CD4-positive, alpha-beta T cell treated with Interleukin-4 for 4 hours (primary cell): Measurements from ENCODE around the gene GCNT2.
"Not testable (repeated sequence)": the region's sequence is repeated elsewhere in the genome, so short reads cannot be mapped to it uniquely, and the experiment has no call there.

Source experiments
- DNase-seq: peaks from one replicate; pipeline ENCODE4 v3.0.0-alpha.2; 2020

The GCNT2 gene

DNA sequence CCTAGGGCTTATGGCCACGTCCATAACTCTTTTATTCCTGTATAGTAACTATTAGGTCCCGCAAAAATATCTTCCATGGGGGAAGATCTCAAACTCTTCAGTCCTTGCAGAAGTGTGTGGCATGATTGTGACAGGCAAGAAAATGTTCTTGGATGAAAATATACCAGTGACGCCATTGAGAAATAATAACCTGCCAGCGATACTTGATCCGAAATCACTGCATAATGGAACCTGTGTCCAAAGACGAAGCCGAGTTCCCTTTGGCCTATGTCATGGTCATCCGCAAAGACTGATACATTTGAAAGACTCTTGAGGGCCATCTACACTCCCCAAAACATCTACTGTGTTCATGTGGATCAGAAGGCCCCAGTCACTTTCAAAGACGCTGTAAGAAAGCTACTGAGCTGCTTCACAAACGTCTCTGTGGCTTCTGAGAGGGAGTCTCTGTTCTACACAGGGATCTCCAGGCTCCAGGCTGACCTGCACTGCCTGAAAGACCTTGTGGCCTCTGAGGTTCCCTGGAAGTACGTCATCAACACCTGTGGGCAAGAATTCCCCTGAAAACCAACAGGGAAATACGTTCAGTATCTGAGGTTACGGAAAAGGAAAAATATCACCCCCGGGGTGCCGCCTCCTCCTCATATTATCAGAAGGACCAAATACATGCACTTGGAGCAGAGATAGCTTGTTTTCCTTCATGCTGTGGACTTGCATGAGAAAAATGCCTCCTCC is 6.9 kb upstream of the GCNT2 start:
- DNase-seq, result no peak

DNA sequence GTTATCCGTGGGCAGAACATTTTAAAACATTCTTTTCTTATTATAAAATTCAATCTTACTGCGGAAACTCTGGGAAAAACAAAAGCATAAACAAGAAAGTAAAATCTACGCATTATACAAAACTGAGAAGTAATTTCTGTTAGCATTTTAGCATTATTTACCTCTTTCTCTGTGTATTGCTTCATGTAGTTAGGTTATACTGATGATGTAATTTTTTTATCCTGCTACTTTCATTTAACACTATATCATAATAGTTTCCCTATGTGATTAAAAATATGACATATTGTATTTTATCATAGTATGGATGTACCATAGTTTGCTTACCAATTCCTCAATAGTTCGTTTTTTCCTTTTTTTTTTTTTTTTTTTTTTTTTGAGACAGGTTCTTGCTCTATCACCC is 4.2 kb upstream of the GCNT2 start:
- no peak for DNase-seq

DNA sequence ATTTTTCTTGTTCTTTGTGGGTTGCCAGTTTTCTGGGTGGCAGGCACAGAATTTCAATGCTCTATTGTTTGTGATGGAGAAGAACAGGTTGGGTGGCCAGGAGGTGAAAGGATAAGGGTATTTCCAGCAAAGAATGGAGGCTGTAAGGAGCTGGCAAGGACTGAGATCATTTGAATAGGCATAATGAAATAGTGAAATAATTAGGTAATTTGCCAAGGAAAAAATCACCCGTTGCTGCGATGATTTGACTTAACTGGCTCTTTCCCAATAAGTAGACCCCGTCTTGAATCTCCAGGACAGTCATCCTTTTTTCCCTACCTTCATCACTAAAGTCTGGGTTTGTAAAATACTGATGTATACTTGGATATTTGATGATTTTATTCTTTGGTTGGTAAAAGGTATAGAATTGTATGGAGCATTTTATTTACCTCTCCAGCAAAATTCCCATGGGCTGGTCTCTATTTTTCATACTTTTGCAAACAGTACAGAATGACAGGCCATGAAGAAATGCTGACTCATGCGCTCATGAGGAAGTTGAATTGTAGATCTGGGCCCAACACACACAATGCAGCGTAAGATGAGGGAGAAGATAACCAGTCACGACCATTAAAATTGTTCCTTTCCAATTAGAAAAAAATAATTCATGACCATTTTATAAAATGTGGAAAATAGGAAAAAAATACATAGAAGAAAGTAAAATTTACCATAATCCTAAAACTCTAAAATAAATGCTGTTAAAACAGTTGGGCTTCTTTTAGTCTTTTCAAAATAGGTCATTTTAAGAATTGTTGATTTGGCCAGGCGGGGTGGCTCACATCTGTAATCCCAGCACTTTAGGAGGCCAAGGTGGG is 2.4 kb upstream of the GCNT2 start:
- no peak for DNase-seq

DNA sequence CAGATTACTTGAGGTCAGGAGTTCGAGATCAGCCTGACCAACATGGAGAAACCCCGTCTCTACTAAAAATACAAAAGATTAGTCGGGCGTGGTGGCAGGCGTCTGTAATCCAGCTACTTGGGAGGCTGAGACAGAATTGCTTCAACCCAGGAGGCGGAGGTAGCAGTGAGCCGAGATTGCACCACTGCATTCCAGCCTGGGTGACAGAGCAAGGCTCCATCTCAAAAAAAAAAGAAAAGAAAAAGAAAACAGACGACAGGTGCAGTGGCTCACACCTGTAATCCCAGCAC is 1.8 kb upstream of the GCNT2 start:
- not testable (repeated sequence) for DNase-seq

DNA sequence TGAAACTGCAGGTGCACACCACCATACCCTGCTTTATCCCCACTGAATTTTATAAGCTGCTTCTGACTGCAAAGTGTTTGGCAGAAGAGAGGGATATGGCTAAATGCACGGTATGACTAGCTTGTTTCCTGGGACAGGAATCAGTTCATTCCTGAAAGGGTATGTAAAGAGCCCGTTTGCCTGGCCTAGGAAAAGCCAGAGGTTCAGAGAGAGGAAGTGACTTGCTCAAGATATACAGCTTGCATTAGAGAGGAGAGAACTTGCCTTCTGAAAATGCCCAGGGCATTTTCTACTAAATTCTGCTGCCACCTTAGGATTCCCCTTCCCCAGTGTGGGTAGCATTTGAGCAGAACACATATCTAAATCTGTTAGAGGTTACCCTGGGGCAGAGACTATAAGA is 683 bp upstream of the GCNT2 start:
- DNase-seq, result no peak

DNA sequence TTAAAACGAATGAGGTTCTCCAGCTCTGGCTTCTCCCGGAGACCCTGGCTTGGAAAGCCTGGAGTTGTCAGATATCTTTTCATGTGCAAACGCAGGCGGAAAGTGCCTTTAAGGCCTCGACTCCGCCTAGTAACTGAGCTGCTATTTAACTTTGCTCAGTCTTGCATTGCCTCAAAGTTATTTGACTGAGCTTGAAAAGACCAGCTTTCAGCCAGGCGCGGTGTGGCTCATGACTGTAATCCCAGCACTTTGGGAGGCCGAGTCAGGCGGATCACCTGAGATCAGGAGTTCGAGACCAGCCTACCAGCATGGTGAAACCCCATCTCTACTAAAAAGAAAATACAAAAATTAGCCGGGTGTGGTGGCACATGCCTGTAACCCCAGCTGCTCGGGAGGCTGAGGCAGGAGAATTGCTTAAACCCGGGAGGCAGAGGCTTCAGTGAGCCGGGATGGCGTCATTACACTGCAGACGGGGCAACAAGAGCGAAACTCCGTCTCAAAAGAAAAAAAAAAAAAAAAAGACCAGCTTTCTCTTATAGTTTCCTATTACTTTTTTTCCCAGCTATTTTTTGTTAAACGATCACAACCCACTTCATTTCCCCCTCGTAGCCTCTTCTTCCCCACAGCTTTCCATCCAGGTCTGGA is 1.9 kb downstream of the GCNT2 start:
- DNase-seq, result no peak

DNA sequence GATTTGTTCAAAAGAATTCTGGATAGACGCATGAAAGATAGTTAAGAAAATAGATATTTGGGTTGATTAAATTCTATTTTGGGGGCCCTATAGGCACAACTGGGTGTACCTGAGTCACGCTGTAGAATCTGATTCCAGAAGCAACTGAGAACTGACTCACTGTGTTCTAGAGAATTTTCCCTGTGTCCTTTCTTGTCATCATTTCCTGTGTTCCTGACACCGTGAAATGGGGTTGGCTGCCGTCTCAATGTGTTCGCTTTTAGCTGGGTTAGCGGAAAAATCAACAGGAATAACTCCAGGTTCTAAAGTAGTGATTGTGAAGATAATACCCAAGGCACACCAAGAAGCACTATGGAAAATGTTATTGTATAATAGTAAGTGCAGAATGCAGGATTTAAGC is 5.0 kb downstream of the GCNT2 start:
- DNase-seq, result no peak

DNA sequence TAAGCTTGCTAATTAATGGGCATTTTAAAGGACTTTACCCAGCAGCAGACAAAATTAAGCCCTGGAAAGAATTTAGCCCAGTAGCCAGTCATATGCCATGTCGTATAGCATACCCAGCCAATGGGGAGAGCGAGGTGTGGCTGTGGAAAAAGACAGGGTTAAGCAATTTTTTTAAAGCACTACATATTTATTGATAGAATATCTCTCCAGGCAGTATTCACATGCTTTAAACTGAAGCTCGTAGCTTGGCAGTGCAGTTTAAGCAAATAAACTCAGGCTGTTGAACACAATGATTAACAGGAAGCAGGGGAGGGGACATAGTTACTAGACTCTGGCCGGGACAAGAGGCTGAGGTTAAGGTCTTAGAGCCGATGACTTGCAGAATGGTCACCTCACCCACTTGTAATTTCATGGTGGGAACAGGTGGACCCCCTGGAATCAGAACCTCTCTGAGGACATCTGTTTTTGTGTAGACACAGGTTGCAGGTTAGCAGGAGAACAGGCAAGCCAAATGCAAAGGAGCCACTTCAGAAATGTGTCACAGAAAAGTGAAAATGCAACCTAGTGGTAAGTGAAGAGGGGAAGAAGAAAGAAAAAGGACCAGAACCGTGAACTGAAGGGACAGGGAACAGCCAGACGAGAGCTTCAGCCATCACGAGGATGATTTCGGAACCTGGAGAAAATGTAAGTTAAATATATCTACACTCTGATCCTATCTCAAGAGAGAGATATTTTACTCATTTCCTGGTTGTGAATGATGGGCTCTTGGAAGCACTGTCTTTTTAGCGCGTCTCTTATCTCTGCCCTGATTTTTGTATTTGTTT is 7.2 kb downstream of the GCNT2 start:
- DNase-seq, result no peak

DNA sequence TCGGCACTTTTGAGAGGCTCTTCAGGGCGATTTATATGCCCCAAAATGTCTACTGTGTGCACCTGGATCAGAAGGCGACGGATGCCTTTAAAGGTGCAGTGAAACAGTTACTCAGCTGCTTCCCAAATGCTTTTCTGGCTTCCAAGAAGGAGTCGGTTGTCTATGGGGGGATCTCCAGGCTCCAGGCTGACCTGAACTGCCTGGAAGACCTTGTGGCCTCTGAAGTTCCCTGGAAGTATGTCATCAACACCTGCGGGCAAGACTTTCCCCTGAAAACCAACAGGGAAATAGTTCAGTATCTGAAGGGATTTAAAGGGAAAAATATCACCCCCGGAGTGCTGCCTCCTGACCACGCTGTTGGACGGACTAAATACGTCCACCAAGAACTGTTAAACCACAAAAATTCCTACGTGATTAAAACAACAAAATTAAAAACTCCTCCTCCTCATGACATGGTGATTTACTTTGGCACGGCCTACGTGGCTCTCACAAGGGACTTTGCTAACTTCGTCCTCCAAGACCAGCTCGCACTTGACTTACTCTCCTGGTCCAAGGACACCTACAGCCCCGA is 8.2 kb downstream of the GCNT2 start:
- no peak for DNase-seq

DNA sequence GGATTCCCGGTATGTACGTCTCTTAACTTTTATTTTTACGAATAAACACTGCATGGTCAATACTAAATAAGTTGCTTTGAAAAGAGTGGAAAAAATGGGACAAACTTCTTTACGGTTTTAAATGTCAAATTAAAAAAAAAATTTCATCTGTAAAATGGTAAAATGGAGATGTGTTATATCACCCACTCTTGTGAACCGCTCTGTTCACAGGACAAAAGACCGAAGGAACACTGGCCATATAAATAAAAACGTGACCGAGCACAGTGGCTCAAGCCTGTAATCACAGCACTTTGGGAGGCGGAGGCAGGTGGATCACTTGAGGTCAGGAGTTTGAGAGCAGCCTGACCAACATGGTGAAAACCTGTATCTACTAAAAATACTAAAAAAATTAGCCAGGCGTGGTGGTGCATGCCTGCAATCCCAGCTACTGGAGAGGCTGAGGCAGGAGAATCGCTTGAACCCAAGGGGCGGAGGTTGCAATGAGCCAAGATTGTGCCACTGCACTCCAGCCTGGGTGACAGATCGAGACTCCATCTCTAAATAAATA is 8.8 kb downstream of the GCNT2 start:
- DNase-seq, result not testable (repeated sequence)

DNA sequence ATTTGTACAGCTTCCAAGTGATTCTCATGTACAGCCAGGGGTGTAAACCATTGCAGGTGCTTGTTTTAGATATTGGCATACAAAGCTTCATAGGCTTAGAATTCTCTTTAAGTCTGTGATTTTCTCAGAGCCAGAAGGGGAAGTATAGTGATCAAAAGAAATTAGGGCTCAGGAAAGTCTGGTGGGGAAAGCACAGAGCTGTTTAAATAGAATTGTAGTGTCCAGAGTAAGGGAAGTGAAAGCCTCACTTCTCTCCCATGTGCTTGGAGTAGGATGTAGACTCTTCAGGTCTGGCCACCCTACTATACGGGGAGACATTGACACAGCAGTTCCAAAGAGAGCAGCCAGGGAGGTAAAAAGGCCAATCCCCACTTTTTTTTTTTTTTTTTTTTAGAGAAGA is 10.4 kb downstream of the GCNT2 start:
- DNase-seq, result no peak

DNA sequence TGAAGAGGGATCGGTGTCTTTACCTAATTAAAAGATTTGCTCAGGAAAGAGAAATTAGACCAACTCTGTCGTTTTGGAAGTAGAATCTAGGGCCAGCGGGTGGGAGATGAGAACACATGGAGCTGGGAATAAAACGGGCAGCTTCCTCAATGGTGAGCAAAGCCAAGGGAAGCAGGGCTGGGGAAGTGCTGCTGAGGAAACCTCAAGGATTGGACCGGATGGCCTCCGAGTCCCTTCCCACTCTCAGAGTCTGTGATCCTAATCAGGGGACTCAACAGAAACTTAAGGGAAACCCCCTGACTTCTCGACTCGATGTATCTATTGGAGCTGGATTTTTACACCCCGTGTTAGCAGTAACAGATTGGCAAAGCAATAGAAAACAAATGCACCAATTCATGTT is 10.8 kb downstream of the GCNT2 start:
- no peak for DNase-seq

DNA sequence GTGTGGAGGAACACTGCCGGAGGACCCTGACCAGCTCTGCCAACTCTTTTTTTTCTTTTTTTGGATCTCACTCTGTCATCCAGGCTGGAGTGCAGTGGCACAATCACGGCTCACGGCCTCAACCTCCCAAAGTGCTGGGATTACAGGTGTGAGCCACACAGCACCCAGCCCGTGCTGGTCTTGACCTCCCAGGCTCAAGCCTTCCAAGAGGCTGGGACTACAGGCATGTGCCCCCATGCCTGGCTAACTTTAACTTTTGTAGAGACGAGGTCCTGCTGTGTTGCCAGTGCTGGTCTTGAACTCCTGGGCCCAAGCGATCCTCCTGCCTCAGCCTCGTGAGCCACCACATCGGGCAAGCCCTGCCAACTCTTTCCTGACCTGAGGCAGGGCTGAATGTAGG is 11.2 kb downstream of the GCNT2 start:
- no peak for DNase-seq

DNA sequence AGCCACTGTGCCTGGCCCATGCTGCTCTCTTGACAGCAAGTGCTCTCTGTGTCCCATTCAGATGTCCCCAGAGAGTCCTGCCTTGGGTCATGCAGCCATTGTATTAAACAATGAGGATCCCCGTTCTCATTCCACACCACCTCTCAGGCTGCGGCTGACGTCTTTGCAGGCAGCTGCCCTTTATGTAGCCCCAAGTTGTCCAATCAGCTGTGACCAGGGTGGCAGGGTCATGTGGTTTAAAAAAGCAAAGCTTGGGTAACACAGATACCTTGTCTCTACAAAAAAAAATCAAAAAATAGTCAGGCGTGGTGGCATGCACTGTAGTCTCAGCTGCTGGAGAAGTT is 13.2 kb downstream of the GCNT2 start:
- DNase-seq, result no peak

DNA sequence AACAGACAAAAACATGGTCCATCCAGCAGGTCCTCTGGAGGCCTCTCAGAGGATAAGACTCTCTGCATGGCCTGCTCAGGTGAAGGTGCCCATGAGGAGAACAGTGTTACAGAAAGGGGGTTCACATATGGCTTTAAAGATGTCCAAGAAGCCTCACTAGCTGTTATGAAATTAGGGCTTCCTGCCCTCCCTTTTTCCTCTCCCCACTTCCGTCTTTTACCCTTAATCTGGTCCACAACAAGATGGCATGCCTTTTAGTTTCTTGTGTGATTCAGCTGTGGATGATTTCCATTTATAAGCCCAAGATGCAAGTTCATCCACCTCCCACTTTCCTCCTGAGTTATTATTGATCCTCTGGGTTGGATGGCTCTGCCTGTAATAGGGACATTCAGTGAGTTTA is 14.0 kb downstream of the GCNT2 start:
- DNase-seq, result no peak

DNA sequence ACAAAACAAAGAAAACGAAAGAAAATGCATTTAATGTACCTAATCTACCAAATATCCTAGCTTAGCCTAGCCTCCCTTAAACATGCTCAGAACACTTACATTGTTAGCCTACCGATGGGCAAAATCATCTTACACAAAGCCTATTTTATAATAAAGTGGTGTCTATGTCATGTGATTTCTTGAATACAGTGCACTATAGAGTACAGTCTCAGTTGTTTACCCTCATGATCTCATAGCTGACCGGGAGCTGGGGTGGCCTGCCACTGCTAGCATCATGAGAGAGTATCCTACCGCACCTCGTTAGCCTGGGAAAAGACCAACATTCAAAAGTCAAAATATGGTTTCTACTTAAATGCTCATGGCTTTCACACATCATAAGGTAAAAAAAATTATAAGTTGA is 16.6 kb downstream of the GCNT2 start:
- no peak for DNase-seq

DNA sequence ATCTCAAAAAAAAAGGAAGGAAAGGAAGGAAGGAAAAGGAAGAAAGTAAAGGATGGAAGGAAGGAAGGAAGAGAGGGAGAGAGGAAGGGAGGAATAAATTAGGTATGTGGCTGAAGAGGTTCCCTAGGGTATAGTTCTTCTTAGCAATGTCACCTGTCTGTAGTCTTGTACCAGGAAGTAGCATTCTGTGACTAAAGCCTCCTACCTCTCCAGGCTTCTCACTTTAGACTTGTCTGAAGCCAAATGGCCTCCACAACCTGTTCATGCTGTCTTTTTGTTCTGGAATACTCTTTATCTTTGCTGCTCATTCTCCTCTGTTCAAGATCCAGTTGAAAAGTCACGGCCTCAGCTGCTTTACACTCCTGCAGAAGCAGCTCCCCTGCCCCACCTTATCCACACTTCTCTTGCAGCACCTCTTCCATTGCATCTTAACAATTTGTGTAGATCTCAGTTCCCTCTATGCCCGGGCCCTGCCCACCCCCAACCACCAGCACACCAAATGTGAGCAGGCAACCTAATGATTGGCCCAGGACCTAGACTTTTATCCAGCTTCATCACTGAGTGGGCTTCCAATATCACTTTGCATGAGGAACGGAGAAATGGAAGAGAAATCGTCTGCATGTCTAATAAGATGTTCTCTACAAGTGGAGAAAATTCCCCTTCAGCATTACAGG is 19.1 kb downstream of the GCNT2 start:
- DNase-seq, result no peak

DNA sequence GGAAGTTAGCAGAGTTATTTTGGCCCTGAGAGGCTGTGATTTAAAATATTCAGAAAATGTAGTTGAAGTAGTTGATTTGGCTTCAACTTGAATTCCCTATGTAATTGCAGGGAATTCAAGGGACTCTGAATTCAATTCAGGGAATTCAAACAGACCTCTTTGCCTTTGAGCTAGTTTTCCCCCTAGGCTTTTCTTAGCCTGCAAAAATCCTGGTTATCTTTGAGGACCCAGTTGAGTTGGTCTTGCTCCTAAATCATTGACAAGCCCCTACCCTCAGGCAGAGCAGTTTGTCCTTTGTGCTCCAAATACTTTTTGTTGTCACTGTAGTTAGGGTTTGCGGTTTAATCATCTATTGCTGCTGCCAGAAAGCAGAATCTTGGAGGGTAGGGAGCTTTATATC is 20.4 kb downstream of the GCNT2 start:
- DNase-seq, result no peak

DNA sequence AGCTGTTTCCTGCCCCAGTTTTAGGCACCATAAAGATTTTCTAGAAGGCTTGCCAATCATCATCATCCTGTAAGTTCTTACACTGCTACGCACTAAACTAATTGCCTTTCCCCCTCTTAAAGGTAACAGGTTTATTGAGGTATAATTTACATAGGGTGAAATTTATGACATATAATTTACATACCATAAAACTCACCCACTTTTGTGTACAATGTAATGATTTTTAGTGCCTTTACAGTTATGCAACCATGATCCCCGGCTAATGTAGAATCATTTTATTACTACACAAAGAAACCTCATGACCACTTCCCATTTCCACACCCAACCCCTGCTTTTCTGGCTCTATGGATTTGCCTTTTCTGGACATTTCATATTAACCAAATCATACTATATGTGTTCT is 21.1 kb downstream of the GCNT2 start:
- no peak for DNase-seq

DNA sequence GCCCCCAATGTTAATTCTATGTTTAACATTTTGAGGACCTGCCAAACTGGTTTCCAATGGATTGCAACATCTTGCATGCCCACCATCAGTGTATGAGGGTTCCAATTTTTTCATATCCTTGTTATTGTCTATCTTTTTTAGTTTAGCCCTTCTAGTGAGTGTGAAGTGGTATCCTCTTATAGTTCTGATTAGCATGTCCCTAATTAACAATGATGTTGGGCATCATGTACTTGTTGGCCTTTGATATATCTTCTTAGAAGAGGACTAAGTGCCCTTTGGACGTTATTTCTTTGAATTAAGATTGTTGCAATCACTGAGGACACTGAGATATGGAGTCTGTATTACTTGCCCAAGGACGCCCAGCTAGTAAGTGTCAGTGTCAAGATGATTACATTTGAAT is 22.3 kb downstream of the GCNT2 start:
- DNase-seq, result no peak

DNA sequence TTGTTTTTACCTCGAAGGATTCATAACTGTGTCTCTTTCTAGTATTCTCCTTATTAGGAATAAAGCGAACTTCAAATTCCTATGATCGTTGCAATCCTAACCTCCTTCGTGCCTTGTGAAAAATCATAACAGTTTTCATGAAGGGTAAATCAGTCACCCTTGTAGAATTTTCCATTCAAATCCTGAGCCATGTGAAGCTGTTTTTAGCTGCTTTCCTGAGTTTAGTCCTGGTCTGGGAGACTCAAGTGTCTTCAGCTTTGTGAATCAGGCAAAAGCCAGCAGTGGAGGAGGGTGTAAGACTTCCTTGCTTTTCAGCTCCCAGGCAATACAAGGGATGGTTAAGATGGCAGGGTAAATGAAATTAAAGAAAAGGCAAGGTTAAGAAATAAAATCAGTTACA is 24.3 kb downstream of the GCNT2 start:
- DNase-seq, result no peak

DNA sequence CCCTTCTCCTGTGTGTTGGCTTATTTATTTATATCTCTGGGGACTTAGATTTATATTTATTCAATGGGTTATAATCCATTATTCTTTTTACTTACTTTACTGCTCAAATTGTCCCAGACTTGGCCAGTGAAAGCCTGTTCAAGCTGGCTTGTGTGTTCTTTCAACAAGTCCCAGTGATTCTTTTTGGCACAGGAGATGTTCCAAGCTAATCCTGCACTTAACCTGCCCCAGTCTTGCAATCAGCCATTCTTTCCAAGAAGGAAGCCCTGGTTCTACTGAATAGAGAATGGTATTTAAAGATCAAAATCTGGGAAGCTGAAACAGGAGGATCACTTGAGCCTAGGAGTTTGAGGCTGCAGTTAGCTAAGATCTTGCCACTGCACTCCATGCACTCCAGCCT is 26.7 kb downstream of the GCNT2 start:
- DNase-seq, result no peak
